ENCODE data around the gene FCHSD1.

FCHSD1 gene

GRCh38 chr5:141640698-141641097, 10.5 kb downstream of the FCHSD1 start:
- no peak for TF ChIP-seq SPI1 (IDR thresholded peaks at IDR 0.05; ENCODE audit: borderline replicate concordance, low read depth)
- TF ChIP-seq POLR2AphosphoS5 (IDR thresholded peaks at IDR 0.05; ENCODE audit: low read depth), result no peak
- TF ChIP-seq REST (IDR thresholded peaks at IDR 0.05; ENCODE audit: insufficient replicate concordance, low read depth), result no peak
- no peak for TF ChIP-seq CTCF (IDR thresholded peaks at IDR 0.05; ENCODE audit: insufficient read depth, low read length)
- no peak for TF ChIP-seq GABPA (IDR thresholded peaks at IDR 0.05; ENCODE audit: low read depth)
- H3K27me3 ChIP-seq (ENCODE audit: insufficient read depth, poor library complexity, severe bottlenecking), result no peaks in the 10 kb centered on the region

GRCh38 chr5:141640051-141640415, 11.2 kb downstream of the FCHSD1 start:
- no peak for DNase-seq (ENCODE audit: low read depth in 1 of 2, low spot score in 1 of 2)
- Histone ChIP-seq H3K4me3 (replicated peaks; ENCODE audit: insufficient read depth, low read length) (no peak overlapping the region), H3K27ac (replicated peaks) (no peak overlapping the region), H3K27me3 (ENCODE audit: insufficient read depth, poor library complexity, severe bottlenecking) (no peaks in the 10 kb centered on the region)
- TF ChIP-seq CTCF (IDR thresholded peaks at IDR 0.05; ENCODE audit: insufficient read depth, low read length), result no peak
- TF ChIP-seq SPI1 (IDR thresholded peaks at IDR 0.05; ENCODE audit: borderline replicate concordance, low read depth), result no peak
- no peak for TF ChIP-seq POLR2AphosphoS5 (IDR thresholded peaks at IDR 0.05; ENCODE audit: low read depth)
- TF ChIP-seq REST (IDR thresholded peaks at IDR 0.05; ENCODE audit: insufficient replicate concordance, low read depth), result no peak
- no peak for TF ChIP-seq GABPA (IDR thresholded peaks at IDR 0.05; ENCODE audit: low read depth)

More at GRCh38 chr5:141640698-141641097, 10.5 kb downstream of the FCHSD1 start:
- DNase-seq (ENCODE audit: low read depth in 1 of 2, low spot score in 1 of 2), result no peak
- H3K27ac ChIP-seq (replicated peaks), result no peak overlapping the region
- H3K4me3 ChIP-seq (replicated peaks; ENCODE audit: insufficient read depth, low read length), result no peak overlapping the region

GRCh38 chr5:141639357-141640050, 11.7 kb downstream of the FCHSD1 start:
- no peaks in the 10 kb centered on the region for H3K27me3 ChIP-seq (ENCODE audit: insufficient read depth, poor library complexity, severe bottlenecking)
- no peak for TF ChIP-seq GABPA (IDR thresholded peaks at IDR 0.05; ENCODE audit: low read depth)
- TF ChIP-seq CTCF (IDR thresholded peaks at IDR 0.05; ENCODE audit: insufficient read depth, low read length), result no peak
- TF ChIP-seq SPI1 (IDR thresholded peaks at IDR 0.05; ENCODE audit: borderline replicate concordance, low read depth), result no peak
- TF ChIP-seq POLR2AphosphoS5 (IDR thresholded peaks at IDR 0.05; ENCODE audit: low read depth), result no peak
- no peak for TF ChIP-seq REST (IDR thresholded peaks at IDR 0.05; ENCODE audit: insufficient replicate concordance, low read depth)
- no peak overlapping the region for H3K27ac ChIP-seq (replicated peaks)
- no peak overlapping the region for H3K4me3 ChIP-seq (replicated peaks; ENCODE audit: insufficient read depth, low read length)
- DNase-seq (ENCODE audit: low read depth in 1 of 2, low spot score in 1 of 2), result no peak
